ENCODE data around the gene SEMA5B. TPM values are rescaled to one million over a fixed set of nuclear protein-coding genes. Genes with fewer than 3 reads are reported as not detected.

Gene SEMA5B
- total RNA-seq, 1 experiment from 2014 or later, result 9.4 TPM

- Histone ChIP-seq H2BK120ac (ENCODE audit: low read depth, low read length, poor library complexity, severe bottlenecking) (no peak overlapping the region), H3K14ac (ENCODE audit: insufficient read depth, low read length) (no peak overlapping the region), H3K9ac (ENCODE audit: extremely low read depth, insufficient read length, low read length) (no peak overlapping the region), H2AFZ (ENCODE audit: low read length) (no peak overlapping the region), H3K9me3 (ENCODE audit: control insufficient read depth, low read depth, low read length) (no peaks in the 10 kb centered on the region), H3K4me1 (ENCODE audit: insufficient read depth, low read length) (peaks cover 19% of the 10 kb centered on the region; the same call in 1 of the 2 replicates), H3K4me2 (ENCODE audit: insufficient read depth, insufficient read length, low read length) (no peak overlapping the region), H3K23ac (ENCODE audit: insufficient read length, low read depth, low read length) (no peak overlapping the region), H3K27ac (ENCODE audit: insufficient read length, low read depth, low read length) (no peak overlapping the region), H4K5ac (ENCODE audit: insufficient read length, low read depth, low read length) (no peak overlapping the region), H3K4ac (ENCODE audit: low read depth, low read length) (no peak overlapping the region), H2BK12ac (ENCODE audit: insufficient read length, low read depth, low read length) (no peak overlapping the region), H4K91ac (ENCODE audit: insufficient read length, low read depth, low read length) (no peak overlapping the region), H2BK5ac (ENCODE audit: insufficient read length, low read length) (no peak overlapping the region), H2BK20ac (ENCODE audit: low read depth, low read length, poor library complexity, severe bottlenecking) (no peak overlapping the region), H3K27me3 (ENCODE audit: insufficient read depth, low read length) (no peaks in the 10 kb centered on the region), H3K23me2 (ENCODE audit: insufficient read length, low read depth, low read length, poor library complexity, severe bottlenecking) (no peaks in the 10 kb centered on the region), H3K18ac (ENCODE audit: insufficient read length, low read depth, low read length) (no peak overlapping the region), H2BK15ac (ENCODE audit: low read depth, low read length) (no peak overlapping the region), H3K79me2 (ENCODE audit: insufficient read depth, low read length) (no peaks in the 10 kb centered on the region), H3T11ph (ENCODE audit: low read length) (no peak overlapping the region), H2AK5ac (ENCODE audit: insufficient read length, low read length) (no peak overlapping the region), H3K79me1 (ENCODE audit: insufficient read depth, low read depth, low read length, poor library complexity, severe bottlenecking) (no peaks in the 10 kb centered on the region), H3K56ac (ENCODE audit: insufficient read length, low read depth, low read length) (no peak overlapping the region), H4K8ac (replicated peaks; ENCODE audit: insufficient read length, low read depth, low read length) (no peak overlapping the region), H4K20me1 (ENCODE audit: control insufficient read depth, insufficient read depth, insufficient read length) (no peaks in the 10 kb centered on the region)
- H3K36me3 Mint-ChIP-seq (ENCODE audit: insufficient read depth in 1 of 3, low read depth in 3 of 3), result peaks cover 0 to 12% (median 0%) of the 10 kb centered on the region in 3 experiments; a peak in 2 of 7 replicates
- H3K4me3 Mint-ChIP-seq, result no peak overlapping the region
- no CpG with 5 or more reads among the region's 1 CpG for WGBS (ENCODE audit: extremely low coverage, insufficient read length, low lambda C conversion rate)
- peaks cover 34 to 59% of the 10 kb centered on the region in 2 experiments for H3K4me1 Mint-ChIP-seq
- TF ChIP-seq CTCF (conservative IDR thresholded peaks at IDR 0.05), result no peak
- no peaks in the 10 kb centered on the region for H3K9me3 Mint-ChIP-seq
- H3K27me3 Mint-ChIP-seq (ENCODE audit: low read depth), result peaks cover 30% of the 10 kb centered on the region
- no peak overlapping the region for H3K27ac Mint-ChIP-seq
- no peak for DNase-seq
Measured at GRCh38 chr3:123018683-123019082, 8.9 kb downstream of the SEMA5B start.

All from H9 (cell line).